ENCODE results near the gene SLC35G6.
"Not testable (repeated sequence)": the region's sequence is repeated elsewhere in the genome, so short reads cannot be mapped to it uniquely, and the experiment has no call there.

Gene SLC35G6

GRCh38 chr17:7460850-7461660, 20.2 kb upstream of the SLC35G6 start:
- DNase-seq = no peak

DNA sequence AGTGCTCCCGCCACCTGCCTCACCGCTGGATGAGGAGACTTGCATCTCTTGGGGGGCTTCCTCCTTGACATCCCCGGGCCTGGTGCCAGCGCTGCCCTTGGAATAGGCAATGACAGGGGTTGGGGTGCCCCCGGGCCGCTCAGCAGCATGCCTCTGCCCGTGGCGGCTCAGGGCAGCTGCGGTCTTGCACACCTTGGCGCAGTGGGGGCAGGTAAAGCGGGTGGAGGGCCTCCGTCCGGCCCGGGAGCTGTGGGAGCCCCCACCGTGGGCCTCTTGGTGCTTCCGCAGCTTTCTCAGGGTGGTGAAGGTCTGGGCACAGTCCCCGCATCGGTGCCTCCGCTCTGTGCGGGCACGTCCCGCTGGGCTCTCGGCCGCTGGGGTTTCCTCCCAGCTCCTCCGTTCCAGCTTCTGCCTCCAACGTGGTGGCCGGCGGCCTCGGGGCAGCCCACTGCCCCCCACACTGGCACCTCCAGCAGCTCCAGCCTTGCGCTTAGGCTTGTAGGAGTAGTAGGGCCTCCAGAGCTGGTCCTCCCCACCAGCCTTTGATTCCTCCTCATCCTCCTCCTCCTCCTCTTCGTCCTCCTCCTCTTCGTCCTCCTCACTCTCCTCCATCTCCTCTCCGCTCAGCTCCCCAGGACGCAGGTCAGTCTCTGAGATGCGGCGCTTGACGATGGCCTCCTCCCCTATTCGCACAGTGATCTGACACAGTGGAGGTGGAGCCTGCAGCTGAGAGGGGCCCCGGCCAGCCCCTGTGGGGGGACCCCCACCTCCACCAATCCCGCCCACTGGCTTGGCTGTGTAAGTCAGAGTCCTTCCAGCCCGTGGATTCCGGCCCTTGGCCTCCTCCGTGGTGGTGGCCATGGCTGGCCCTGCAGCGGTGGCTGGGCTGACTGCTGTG, 18.5 kb upstream of the SLC35G6 start:
- DNase-seq = no peak

DNA sequence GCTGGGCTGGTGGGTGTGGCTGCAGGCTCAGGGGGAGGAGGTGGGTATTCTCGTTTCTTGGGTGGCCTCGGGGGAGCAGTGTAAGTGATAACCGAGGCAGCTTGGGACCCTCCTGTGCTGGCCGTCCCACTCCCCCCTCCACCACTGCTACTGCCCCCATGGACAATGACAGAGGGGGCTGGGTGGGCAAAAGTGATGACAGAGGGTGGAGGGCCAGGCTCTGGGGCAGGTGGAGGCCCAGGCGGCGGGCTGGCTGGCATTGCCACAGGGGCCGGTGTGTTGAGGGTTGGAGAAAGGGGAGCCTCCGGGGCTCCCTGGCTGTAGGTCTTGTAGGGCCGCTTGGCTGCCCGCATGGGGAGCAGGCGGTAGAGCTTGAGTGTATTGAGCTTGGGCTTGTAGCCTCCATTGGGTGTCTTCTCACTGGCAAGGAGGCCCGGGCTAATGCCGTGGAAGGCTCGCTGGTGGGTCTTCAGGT, 17.8 kb upstream of the SLC35G6 start:
- no peak for DNase-seq

DNA sequence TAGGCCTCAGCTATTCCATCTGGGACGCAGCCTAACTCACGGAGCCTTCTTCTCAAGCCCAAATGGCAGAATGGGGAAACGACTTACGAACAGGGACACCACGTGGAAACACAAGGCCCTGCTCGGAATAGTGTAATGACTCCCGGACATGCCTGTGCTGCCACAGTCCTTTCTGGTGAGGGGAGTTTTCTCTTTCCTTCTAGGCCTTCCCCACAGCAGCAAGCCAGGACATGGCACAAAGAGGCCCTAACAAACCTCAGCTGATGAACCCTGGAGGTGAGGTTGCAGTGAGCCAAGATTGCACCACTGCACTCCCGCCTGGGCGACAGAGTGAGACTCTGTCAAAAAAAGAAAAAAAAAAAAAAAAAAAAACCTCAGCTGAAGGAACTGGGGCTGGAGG, 17.2 kb upstream of the SLC35G6 start:
- DNase-seq = no peak

- no peak for DNase-seq
Observed at GRCh38 chr17:7465597-7466275, 15.5 kb upstream of the SLC35G6 start.

DNA sequence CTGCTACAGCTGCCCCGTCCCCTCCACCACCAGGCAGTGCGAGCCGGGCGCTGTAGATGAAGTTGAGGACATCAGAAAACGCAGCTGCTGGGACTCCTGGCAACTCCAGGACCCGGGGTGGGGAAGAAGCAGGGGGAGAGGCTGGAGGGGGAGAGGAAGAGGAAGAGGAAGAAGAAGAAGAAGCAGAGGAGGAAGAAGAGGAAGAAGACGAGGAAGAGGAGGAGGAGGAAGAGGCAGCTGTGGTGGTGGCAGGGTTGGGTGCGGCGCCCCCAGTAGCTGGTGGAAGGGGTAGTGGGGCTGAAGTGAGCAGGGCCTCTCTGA, 15.0 kb upstream of the SLC35G6 start:
- no peak for DNase-seq

DNA sequence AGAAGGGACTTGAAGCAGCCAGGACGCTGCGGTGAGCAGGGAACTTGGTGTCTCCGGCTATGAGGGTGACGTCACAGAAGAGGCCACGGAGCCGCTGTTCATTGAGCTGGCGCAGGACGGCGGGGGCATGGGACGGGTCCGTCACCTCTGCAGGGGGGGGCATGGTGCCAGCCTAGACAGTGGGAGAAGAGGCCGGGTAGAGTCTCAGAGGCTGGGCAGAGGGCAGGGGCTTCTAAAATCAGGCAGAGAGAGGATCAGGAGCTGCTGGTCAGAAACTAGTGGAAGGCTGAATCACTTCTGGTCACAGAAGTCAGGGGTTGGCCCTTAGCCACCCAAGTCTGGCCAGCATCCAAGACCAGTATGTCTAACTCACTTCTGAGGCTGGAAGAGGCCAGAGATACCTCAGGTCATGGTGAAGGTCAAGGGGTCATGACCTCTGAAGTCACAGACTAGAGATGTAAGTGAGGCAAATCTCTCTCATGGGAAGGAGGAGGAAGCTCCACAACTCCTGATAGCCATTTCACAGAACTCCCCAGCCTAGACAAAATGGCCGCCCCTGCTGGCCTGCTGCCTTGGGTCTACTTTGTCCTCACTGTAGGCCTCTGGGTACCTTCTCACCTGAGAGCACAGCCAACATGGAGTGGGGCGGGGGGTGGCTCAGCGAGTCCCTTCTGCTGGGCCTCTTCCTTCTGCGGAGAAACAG, 14.5 kb upstream of the SLC35G6 start:
- DNase-seq = no peak

DNA sequence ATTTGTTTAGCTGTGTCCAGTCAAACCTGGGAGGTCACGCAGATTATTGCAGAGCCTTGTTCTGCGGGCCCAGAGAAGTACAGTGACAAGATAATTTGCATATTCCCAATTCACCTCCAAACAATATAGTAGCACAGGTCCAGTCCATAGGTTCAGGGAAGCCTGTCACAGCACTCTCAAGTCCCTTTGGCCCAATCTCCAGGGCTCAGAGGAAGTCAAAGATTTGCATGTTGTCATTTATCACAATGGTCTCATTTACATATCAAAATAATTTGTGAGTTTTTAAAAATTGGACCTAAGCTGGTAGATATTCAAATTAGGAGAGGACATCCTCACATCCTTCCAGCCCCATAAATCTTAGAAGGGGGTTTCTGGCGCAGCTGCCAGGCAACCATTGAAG, 13.7 kb upstream of the SLC35G6 start:
- DNase-seq = no peak

GRCh38 chr17:7468290-7468689, 13.0 kb upstream of the SLC35G6 start:
- no peak for DNase-seq

DNA sequence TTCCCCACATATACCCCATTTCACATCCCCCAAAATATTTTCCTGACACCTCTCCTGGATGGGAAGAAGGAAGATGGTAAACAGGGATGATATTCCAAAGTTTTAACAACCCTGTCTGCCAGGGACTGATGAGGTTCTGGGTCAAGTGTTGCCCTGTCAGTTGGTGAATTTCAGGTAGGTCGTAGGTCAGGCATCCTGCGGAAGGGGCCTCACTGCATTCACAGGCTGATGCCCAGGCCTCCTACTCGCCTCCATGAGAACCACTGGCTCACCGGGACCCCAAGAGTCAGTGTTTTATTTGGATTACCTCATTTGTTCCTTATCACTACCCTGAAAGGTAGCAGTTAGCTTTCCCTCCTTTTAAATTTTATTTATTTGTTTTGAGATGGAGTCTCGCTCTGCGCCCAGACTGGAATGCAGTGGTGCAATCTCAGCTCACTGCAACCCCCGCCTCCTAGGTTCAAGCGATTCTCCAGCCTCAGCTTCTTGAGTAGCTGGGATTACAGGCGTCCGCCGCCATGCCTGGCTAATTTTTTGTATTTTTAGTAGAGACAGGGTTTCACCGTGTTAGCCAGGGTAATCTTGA, 12.3 kb upstream of the SLC35G6 start:
- no peak for DNase-seq

GRCh38 chr17:7469843-7470242, 11.4 kb upstream of the SLC35G6 start:
- DNase-seq = not testable (repeated sequence)

GRCh38 chr17:7470457-7470973, 10.7 kb upstream of the SLC35G6 start:
- not testable (repeated sequence) for DNase-seq

DNA sequence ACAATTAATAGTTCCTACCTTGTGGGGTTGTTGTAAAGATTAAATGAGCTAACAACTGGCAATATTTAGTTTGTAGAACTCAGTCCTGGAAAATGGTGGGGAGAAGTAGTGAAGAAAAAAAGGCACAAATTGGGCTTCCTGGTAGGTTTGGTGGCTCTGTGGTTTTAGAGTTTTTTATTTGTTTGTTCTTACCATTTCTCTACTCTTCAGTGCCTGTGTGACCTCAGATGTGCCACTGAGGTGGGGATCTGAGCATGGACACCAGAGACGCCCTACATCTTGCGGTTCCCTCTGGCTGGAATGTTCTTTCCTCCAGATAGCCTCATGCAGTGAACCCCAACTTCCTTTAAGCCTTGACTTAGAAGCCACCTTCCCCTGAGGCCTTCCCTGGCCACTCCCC, 9.5 kb upstream of the SLC35G6 start:
- no peak for DNase-seq

GRCh38 chr17:7474767-7475166, 6.5 kb upstream of the SLC35G6 start:
- DNase-seq = not testable (repeated sequence)

DNA sequence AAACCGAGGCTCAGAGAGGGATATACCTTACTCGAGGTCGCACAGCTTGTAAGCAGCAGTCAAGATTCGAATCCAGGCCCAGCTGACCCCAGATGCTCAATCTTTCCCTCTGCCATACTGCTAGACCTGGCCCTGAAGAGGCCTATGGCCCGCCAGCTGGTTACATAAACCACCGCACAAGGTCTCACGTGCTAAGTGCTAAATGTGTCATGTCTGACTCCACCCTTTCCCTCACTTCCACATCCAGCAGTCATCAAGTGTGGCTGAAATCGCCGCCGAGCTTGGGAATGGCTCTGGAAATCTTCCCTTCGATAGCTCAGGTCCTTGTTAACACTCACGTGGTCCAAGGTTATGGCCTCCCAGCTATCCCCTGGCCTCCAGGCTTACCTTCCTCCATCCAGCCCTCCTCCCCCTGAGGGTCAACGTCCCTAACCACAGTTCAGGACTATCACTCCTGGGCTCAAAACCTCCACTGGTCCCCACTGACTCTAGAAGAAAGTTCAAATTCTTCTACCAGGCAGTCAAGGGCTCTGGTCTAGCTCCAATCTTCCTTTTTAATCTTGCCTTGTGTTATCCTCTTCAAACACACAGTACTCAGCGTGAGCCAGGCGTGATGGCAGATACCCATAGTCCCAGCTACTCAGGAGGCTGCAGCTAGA, 5.4 kb upstream of the SLC35G6 start:
- no peak for DNase-seq

DNA sequence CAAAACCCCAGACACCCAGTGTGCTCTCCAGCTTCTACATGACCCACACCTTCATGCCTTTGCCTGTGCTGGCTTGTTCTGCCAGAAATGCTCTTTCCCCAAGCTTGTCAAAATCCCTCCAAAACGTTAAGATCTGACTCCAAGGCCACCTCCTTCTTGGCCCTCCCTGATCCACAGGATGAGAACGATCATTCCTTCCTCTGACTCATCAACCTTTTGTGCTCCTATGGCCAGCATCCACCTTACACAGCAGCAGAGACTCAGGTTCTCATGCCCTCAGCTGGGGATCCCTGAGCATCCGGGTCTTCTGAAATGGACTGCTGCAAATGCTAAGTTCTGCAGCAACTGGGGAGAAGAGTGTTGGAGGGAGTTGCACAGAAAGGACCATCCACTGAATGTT, 4.8 kb upstream of the SLC35G6 start:
- DNase-seq = no peak

GRCh38 chr17:7476951-7477350, 4.3 kb upstream of the SLC35G6 start:
- no peak for DNase-seq

DNA sequence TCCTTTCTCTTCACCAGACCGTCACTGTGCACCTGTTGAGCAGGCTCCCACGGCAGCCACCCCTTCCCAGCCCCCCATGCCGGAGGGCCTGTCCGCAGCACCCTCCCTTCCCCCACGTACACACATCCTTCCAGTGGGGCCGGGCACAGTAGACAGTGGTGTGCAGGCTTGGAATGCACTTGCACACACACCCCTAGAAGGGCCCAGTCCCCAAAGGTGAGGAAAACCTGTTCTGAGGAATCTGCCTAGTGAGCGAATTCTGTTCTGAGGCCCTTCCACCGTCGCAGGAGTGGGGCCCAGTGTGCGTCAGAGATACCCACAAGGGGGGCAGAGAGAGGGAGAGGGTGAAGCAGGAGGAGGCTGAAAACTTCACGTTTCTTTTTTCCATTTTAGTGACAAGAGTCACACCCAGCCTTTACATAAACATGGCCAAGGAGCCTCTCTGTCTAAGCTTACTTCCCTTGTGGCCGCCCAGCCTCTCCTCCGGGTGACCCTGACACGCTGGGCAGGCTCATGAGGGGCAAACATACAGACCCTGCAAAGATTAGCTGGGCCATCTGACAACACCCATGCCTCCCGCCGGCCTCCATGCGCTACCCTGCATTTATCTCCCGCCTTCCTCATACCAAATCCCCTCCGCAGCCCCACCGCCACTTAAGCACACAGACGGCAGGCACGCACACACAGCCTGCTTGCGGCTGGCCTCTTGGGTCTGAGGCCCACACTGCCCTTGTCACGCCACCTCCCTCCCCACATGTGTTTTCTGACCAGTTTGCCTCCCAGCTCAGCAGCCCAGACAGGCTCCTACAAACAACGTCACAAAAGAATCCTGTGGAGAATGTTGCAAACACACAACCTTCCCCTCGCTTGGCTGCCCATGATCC, 3.6 kb upstream of the SLC35G6 start:
- peak; percentile 16 to 26 for DNase-seq

DNA sequence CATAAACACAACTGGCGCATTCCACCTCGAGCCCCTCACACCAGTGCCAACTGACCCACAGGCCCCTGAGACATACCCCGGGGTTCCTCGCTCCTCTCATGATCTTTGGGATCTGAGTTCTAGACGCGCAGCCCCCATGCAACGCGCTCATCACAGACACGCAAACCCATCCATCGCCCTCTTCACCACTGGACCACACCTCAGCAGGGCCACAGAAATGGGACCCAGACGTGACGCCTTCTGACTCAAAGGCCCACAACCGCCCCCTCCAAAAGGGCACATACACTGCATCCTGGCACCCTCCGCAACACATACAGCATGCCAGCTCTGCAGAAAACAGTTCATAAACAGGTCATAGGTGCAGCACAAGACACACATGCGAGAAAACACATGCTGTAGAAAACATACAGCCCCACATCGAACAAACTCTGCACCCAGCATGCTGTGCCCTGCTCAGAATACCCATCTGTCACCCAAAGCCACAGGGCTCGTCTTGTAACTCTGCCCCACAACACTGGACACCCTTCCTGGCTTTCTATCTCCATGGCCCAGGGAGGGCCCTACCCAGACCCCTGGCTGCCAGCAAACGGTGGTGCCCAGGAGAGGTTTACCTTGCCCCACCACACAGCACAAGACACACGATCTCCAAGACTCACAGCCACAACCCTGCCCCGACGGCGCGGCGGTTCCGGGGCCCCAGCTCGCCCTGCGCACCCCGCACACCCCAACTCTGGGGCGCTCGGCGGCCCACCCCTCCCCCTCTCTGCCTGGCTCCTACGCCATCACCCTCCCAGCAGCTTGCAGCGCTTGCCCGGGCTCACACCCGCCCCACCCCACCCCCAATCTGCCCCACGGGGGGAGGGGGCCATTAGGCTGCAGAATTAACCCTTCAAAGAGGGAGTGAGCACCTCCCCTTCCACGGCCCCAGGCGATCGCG, 2.7 kb upstream of the SLC35G6 start:
- DNase-seq = peak; percentile 53 to 62

All from activated CD4-positive, alpha-beta T cell treated with anti-CD3 and anti-CD28 coated beads for 4 hours (primary cell).